GM19025 (cell line): ENCODE measurements around the gene PGP.

ENCODE experiments used
- ATAC-seq: cut with Tn5 transposase; IDR thresholded peaks from one replicate; pipeline ENCODE4 v1.9.1; 2021; ENCODE audit warnings: mild to moderate bottlenecking, low read depth, moderate library complexity; ENCODE audit not compliant: unreplicated experiment

The PGP gene

GRCh38 chr16:2223221-2223941 lies 8.7 kb upstream of the PGP start, which contains the start of gene E4F1:
Gene E4F1 (plus strand): TSS chr16:2223591. CDS start chr16:2223614, 23 bp downstream.
- peak; percentile 92 for ATAC-seq

- no peak for ATAC-seq
These were observed 1.7 kb upstream of the PGP start for GRCh38 chr16:2216330-2216729.

DNA sequence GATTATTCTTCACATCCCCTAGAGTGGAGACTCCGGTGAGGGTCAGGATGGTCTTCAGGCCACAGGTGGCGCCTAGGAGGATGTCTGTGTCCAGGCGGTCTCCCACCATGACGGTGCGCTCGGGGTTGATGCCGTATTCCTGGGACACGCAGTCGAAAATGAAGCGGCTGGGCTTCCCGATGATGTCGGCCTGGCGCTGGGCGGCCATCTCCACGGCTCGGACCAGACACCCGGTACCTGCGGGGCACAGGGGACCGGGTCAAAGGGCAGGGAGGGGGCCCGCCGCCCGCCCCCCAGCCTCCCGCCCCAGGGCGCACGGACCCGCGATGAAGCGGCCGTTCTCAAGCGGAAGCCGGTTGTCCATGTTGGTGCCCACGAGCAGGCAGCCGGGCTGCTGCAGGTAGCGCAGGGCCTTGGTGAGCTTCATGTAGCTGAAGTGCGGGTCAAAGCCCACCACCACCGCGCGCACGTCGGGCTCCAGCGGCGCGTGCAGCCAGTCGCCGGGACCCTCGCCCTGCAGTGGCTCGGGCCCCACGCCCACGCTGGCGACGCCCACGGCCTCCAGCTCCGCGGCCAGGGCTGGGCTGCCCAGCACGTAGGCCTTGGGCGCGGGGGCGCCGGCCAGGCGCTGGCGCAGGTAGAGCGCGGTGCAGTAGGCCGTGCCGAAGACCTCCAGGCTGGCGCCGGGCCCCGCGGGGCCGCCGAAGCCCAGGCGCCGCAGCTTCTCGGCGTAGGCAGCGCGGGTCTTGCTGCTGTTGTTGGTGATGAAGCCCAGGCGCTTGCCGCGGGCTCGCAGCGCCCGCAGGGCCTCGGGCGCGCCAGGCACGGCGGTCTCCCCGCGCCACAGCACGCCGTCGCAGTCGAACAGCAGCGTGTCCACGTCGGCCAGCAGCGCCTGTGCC lies 572 bp downstream of the PGP start:
- peak; percentile 2 for ATAC-seq

DNA sequence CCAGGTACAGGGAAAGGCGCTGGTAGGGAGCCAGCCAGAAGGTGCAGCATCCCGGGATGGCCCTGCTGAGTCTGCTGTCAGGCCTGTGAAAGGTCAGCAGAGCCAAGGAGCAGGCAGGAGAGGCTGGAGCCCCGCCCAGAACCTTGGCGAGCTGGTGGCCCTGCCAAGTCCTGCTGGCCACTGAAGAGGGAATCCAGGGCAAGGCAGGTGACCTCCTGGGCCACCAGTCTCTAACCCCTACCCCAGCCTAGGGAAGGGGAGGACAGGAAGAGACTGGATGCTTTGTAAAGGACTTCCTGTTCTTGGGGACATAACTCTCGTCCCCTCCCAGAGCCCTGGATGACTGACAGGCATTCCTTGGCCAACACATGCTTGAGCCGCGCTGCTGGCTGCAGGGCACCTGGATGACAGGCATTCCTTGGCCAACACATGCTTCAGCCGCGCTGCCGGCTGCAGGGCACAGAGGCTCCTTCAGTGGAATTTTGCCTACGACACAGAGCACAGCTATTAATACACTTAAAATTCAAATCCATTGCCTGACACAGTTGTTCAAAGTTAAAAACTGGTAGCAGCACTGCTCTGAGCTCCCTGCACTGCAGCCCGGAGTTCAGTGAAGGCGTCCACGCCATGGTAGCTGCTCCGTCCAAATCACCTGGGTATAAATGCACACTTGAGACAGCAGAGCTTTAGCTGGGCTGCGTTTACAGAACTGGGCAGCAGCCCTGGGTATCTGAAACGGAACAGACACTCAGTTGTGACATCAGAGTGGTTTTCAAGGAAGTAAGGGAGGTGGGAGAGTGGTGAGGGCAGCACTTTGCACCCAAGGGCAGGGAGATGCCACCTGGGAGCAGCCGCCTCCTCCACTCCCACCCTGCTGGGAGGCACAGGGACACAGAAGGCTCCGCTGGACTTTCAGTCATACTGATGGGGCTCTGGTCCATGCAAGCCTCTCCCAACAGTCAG lies 2.0 kb downstream of the PGP start:
- no peak for ATAC-seq

GRCh38 chr16:2211923-2212347 lies 2.7 kb downstream of the PGP start:
- no peak for ATAC-seq

- no peak for ATAC-seq
These were observed 4.0 kb downstream of the PGP start, which contains the start of gene BRICD5 for GRCh38 chr16:2210386-2211365. Gene BRICD5 (minus strand): TSS chr16:2210863. CDS start chr16:2210833, 30 bp downstream.

DNA sequence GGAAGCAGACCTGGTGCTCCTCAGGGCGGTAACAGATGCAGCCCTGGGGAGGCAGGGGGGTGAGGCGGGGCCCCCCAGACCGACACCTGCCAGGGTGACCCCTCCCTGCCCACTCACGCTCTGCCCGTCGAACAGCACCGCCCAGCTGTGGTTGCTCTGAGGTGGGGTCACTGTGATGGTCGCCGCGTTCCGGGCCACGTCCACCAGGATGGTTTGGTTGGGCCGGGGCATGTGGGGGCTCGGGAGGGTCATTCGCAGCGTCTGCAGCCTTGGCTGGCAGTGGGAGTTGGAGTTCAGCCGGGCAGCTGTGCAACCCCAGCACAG lies 4.7 kb downstream of the PGP start:
- ATAC-seq, result no peak

DNA sequence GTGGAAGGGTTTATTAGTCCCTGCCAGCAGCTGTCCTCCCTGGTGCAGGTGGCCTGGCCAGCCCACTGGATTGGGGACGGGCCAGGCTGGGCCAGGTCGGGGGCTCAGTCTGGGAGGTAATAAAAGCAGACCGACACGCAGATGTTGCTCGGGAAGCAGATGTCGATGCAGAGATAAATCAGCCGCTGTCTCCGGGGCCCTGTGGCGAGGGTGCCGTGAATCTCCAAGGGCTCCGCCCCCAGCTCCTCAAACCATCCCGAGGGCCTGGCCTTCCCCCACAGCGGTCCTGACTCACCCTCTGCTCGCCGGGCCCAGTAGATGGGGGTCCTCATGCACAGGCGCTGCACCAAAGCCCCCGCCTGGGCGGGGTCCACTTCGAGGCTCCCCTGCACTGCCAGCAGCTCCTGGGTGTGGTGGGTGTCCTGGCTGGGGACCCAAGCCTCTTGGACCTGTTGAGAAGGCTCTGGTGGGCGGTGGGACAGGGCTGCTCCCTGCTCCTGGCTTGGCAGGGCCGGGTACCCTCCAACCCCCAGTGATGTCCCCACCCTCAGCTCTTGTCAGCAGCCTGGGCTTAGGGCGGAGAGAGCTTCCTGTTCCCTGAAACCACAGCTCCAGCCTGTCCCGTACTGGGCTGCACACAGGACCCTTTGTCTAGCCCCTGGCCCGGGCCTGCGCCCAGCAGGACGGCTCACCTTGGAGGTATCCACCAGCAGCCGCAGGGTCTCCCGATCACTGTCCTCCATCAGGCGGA lies 5.2 kb downstream of the PGP start:
- no peak for ATAC-seq

DNA sequence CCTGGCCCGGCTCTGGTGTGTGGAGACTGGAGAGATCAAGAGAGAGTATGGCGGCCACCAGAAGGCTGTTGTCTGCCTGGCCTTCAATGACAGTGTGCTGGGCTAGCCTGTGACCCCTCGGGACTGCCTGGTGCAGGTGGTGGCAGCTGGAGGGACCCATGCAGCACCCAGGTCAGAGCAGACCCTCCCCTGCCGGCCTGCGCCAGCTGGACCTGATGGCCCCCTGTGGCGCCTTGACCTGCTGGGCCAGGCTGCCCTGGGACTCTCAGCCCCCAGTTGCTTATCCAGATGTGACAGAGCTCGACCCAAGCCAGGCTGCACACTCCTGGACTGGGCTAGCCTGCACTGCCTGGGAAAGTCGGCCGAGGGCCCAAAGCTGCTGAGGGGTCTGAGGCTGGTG lies 5.9 kb downstream of the PGP start:
- no peak for ATAC-seq

- ATAC-seq, result no peak
These were observed 6.3 kb downstream of the PGP start for GRCh38 chr16:2208308-2208707.

- ATAC-seq, result no peak
These were observed 6.8 kb downstream of the PGP start for GRCh38 chr16:2207872-2208271.

- ATAC-seq, result no peak
These were observed 7.7 kb downstream of the PGP start for GRCh38 chr16:2206780-2207433.

DNA sequence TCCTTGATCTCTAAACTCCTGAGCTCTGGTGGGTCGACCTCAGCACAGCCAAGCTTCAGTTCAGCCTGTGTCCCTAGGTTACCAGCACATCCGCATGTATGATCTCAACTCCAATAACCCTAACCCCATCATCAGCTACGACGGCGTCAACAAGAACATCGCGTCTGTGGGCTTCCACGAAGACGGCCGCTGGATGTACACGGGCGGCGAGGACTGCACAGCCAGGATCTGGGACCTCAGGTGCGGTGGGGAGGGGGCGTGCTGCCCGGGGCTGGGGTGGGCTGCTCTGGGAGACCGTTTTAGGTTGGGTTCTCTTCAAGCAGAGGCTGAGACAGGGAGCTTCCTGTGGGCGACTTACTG lies 8.2 kb downstream of the PGP start:
- no peak for ATAC-seq

- ATAC-seq, result peak; percentile 5
These were observed 8.7 kb downstream of the PGP start for GRCh38 chr16:2205967-2206313.

GRCh38 chr16:2205104-2205966 lies 9.3 kb downstream of the PGP start, which contains the start of gene MLST8:
Gene MLST8 (plus strand): TSS chr16:2205454. CDS start chr16:2206086, 632 bp downstream.
- peak; percentile 66 for ATAC-seq

- no peak for ATAC-seq
These were observed 10.1 kb downstream of the PGP start for GRCh38 chr16:2204416-2205103.
